H1 (cell line): ENCODE data around the gene HACD3. TPM values are rescaled to one million over a fixed set of nuclear protein-coding genes. Genes with fewer than 3 reads are reported as not detected.

Experiments
- CTCF ChIA-PET: fragments of 300-600 bp; sonication (Branson Sonifier 250); formaldehyde crosslinking; loops from one replicate; lab custom pipeline; 2021; ENCODE audit not compliant: partially characterized antibody; lab: Charles Lee
- POLR2A ChIA-PET: fragments of 300-600 bp; sonication (Branson Sonifier 250); formaldehyde crosslinking; loops from one replicate; lab custom pipeline; 2021; ENCODE audit warnings: inconsistent platforms; ENCODE audit not compliant: partially characterized antibody; lab: Charles Lee
- DNase-seq, 2 experiments: peaks; one replicate each; pipeline versions ENCODE4 v3.0.0 to v3.0.0-alpha.2; 2010 to 2022; ENCODE audit warnings: low spot score in 2 of 2, low read depth in 1 of 2, mixed read lengths in 1 of 2
- FAIRE-seq: peaks from 2 replicates; lab custom pipeline; 2011; peaks lifted over from hg19 to GRCh38; lab: Jason Lieb, UNC
- H2AFZ ChIP-seq: 2 replicates; pipeline ENCODE4 v1.8.1; 2012; ENCODE audit warnings: low read length, inconsistent platforms
- H2AK5ac ChIP-seq: 2 replicates; pipeline ENCODE4 v1.6.1; 2013; ENCODE audit warnings: low read depth, low read length
- H2BK120ac ChIP-seq: replicated peaks from 2 replicates; pipeline ENCODE3; 2013; ENCODE audit warnings: low read depth, low read length, inconsistent platforms
- H2BK12ac ChIP-seq: 2 replicates; pipeline ENCODE4 v1.6.1; 2013; ENCODE audit warnings: low read depth, low read length
- H2BK15ac ChIP-seq: 2 replicates; pipeline ENCODE4 v1.6.1; 2013; ENCODE audit warnings: low read length
- H2BK20ac ChIP-seq: 2 replicates; pipeline ENCODE4 v1.6.1; 2013; ENCODE audit warnings: low read length
- H2BK5ac ChIP-seq: 2 replicates; pipeline ENCODE4 v1.6.1; 2013; ENCODE audit warnings: low read depth, low read length
- H3K14ac ChIP-seq: 2 replicates; pipeline ENCODE4 v1.6.1; 2013; ENCODE audit warnings: inconsistent platforms; ENCODE audit not compliant: insufficient read length
- H3K18ac ChIP-seq: 2 replicates; pipeline ENCODE4 v1.6.1; 2013; ENCODE audit warnings: low read length; ENCODE audit errors: extremely low read depth
- H3K23ac ChIP-seq: 2 replicates; pipeline ENCODE4 v1.6.1; 2013; ENCODE audit warnings: inconsistent platforms; ENCODE audit not compliant: insufficient read length
- H3K23me2 ChIP-seq: 2 replicates; pipeline ENCODE4 v1.6.1; 2013; ENCODE audit warnings: low read depth, low read length
- H3K27ac ChIP-seq: 2 replicates; pipeline ENCODE4 v1.6.1; 2011; ENCODE audit warnings: low read depth, low read length, inconsistent platforms
- H3K27me3 ChIP-seq, 4 experiments: replicated peaks in 1 of 4; 1 replicate in 1 of 4; 2 replicates in 3 of 4; pipeline versions ENCODE4 v1.6.1 to v1.8.1; 2011 to 2013; ENCODE audit warnings: low read length in 3 of 4, mild to moderate bottlenecking in 3 of 4, inconsistent platforms in 2 of 4, mixed read lengths in 2 of 4, moderate library complexity in 1 of 4; ENCODE audit not compliant: control insufficient read depth in 3 of 4, insufficient read depth in 3 of 4; ENCODE audit errors: extremely low read depth in 1 of 4
- H3K36me3 ChIP-seq, 4 experiments: 2 replicates each; pipeline versions ENCODE4 v1.6.1 to v1.8.1; 2011 to 2013; ENCODE audit warnings: mild to moderate bottlenecking in 4 of 4, low read length in 3 of 4, moderate library complexity in 2 of 4, control low read depth in 1 of 4, inconsistent platforms in 1 of 4; ENCODE audit not compliant: insufficient read depth in 4 of 4, control insufficient read depth in 2 of 4
- H3K4ac ChIP-seq: replicated peaks from 2 replicates; pipeline ENCODE3; 2013; ENCODE audit warnings: low read length, low read depth, mixed read lengths, inconsistent platforms; ENCODE audit not compliant: insufficient read length
- H3K4me1 ChIP-seq, 4 experiments: replicated peaks in 1 of 4; 1 replicate in 1 of 4; 2 replicates in 3 of 4; pipeline versions ENCODE4 v1.6.1 to v1.8.1; 2011 to 2013; ENCODE audit warnings: low read length in 3 of 4, inconsistent platforms in 2 of 4, mixed read lengths in 1 of 4; ENCODE audit not compliant: insufficient read depth in 4 of 4, control insufficient read depth in 3 of 4
- H3K4me2 ChIP-seq, 2 experiments: 2 replicates each; pipeline versions ENCODE4 v1.6.1 to v1.8.1; 2011 to 2013; ENCODE audit warnings: low read depth in 2 of 2, low read length in 2 of 2, control low read depth in 1 of 2, inconsistent platforms in 1 of 2, mild to moderate bottlenecking in 1 of 2; ENCODE audit not compliant: insufficient read depth in 1 of 2
- H3K4me3 ChIP-seq, 4 experiments: fragments of 200-600, 300-600 bp in 1 of 4; sonication (generic), shearing (Covaris generic), sonication (Bioruptor Twin) in 1 of 4; 2 replicates each; pipeline versions ENCODE4 v1.5.1 to v1.8.1; 2011 to 2016; ENCODE audit warnings: low read length in 4 of 4, low read depth in 3 of 4, control low read depth in 2 of 4, inconsistent platforms in 2 of 4, mild to moderate bottlenecking in 2 of 4, mixed read lengths in 1 of 4, moderate library complexity in 1 of 4; ENCODE audit not compliant: insufficient read depth in 2 of 4; ENCODE audit errors: extremely low read depth in 1 of 4
- H3K56ac ChIP-seq: replicated peaks from 2 replicates; pipeline ENCODE3; 2013; ENCODE audit warnings: low read depth, mild to moderate bottlenecking, mixed read lengths, low read length, inconsistent platforms; ENCODE audit not compliant: insufficient read length
- H3K79me1 ChIP-seq: 2 replicates; pipeline ENCODE4 v1.6.1; 2013; ENCODE audit warnings: low read depth, low read length, control low read depth
- H3K79me2 ChIP-seq, 2 experiments: 2 replicates each; pipeline versions ENCODE4 v1.6.1 to v1.8.1; 2012 to 2013; ENCODE audit warnings: low read length in 2 of 2, mild to moderate bottlenecking in 2 of 2, inconsistent platforms in 1 of 2; ENCODE audit not compliant: insufficient read depth in 2 of 2, control insufficient read depth in 1 of 2
- H3K9ac ChIP-seq, 4 experiments: replicated peaks in 1 of 4; 1 replicate in 1 of 4; 2 replicates in 3 of 4; pipeline versions ENCODE4 v1.6.1 to v1.8.1; 2011 to 2013; ENCODE audit warnings: low read depth in 3 of 4, low read length in 3 of 4, control low read depth in 2 of 4, mild to moderate bottlenecking in 2 of 4, moderate library complexity in 2 of 4, inconsistent platforms in 1 of 4; ENCODE audit errors: extremely low read depth in 1 of 4
- H3K9me3 ChIP-seq, 2 experiments: 2 replicates each; pipeline versions ENCODE4 v1.6.1 to v1.8.1; 2012 to 2013; ENCODE audit warnings: mild to moderate bottlenecking in 2 of 2, moderate library complexity in 2 of 2, control low read depth in 1 of 2, inconsistent platforms in 1 of 2, low read depth in 1 of 2, low read length in 1 of 2, mixed read lengths in 1 of 2; ENCODE audit not compliant: insufficient read depth in 2 of 2
- H4K20me1 ChIP-seq, 2 experiments: replicated peaks in 1 of 2; 2 replicates each; pipeline versions ENCODE3 to v1.8.1; 2011 to 2013; ENCODE audit warnings: inconsistent platforms in 2 of 2, low read length in 2 of 2, mild to moderate bottlenecking in 1 of 2; ENCODE audit not compliant: insufficient read depth in 2 of 2, control insufficient read depth in 1 of 2
- H4K5ac ChIP-seq: 2 replicates; pipeline ENCODE4 v1.6.1; 2013; ENCODE audit warnings: low read length, low read depth, mixed read lengths, inconsistent platforms; ENCODE audit not compliant: insufficient read length
- H4K8ac ChIP-seq: 2 replicates; pipeline ENCODE4 v1.8.0; 2013; ENCODE audit warnings: mild to moderate bottlenecking, moderate library complexity, low read length, inconsistent platforms; ENCODE audit not compliant: insufficient read depth; ENCODE audit errors: extremely low read depth
- H4K91ac ChIP-seq: replicated peaks from 2 replicates; pipeline ENCODE3; 2013; ENCODE audit warnings: low read length, mixed read lengths, inconsistent platforms; ENCODE audit not compliant: insufficient read length
- ATF3 ChIP-seq: IDR thresholded peaks from 2 replicates; pipeline ENCODE4 v1.6.1; 2011; ENCODE audit warnings: low read depth, mild to moderate bottlenecking, low read length; ENCODE audit not compliant: insufficient read depth
- BACH1 ChIP-seq: IDR thresholded peaks from 2 replicates; pipeline ENCODE4 v1.6.1; 2012; ENCODE audit warnings: low read length, improper control_type of control experiment
- BRCA1 ChIP-seq: IDR thresholded peaks from 2 replicates; pipeline ENCODE4 v1.6.1; 2012; ENCODE audit warnings: low read depth, low read length, improper control_type of control experiment
- EZH2 ChIP-seq: fragments of 200-600 bp; sonication (generic); IDR thresholded peaks from 2 replicates; pipeline ENCODE4 v1.7.1; 2012; ENCODE audit warnings: low read depth, mild to moderate bottlenecking, moderate library complexity, low read length, inconsistent platforms; ENCODE audit not compliant: severe bottlenecking
- JUND ChIP-seq: IDR thresholded peaks from 2 replicates; pipeline ENCODE4 v1.6.1; 2011; ENCODE audit warnings: mild to moderate bottlenecking, improper control_type of control experiment, low read length
- NRF1 ChIP-seq: IDR thresholded peaks from 2 replicates; pipeline ENCODE4 v1.6.1; 2011; ENCODE audit warnings: mild to moderate bottlenecking, low read depth, low read length, improper control_type of control experiment
- POLR2AphosphoS5 ChIP-seq: IDR thresholded peaks from 2 replicates; pipeline ENCODE4 v1.6.1; 2011; ENCODE audit warnings: low read depth, low read length
- POU5F1 ChIP-seq: IDR thresholded peaks from 2 replicates; pipeline ENCODE4 v1.6.1; 2011; ENCODE audit warnings: low read depth, mild to moderate bottlenecking, low read length, moderate library complexity
- RBBP5 ChIP-seq: IDR thresholded peaks from 2 replicates; pipeline ENCODE4 v1.7.1; 2012; ENCODE audit warnings: low read depth, mild to moderate bottlenecking, inconsistent platforms, low read length, moderate library complexity, borderline replicate concordance
- RXRA ChIP-seq: IDR thresholded peaks from 2 replicates; pipeline ENCODE4 v1.6.1; 2011; ENCODE audit warnings: low read depth, mild to moderate bottlenecking, low read length, moderate library complexity; ENCODE audit not compliant: insufficient read depth
- SAP30 ChIP-seq: fragments of 300-600 bp; sonication (generic); IDR thresholded peaks from 2 replicates; pipeline ENCODE4 v1.7.1; 2012; ENCODE audit warnings: low read length, moderate library complexity, mild to moderate bottlenecking, inconsistent platforms; ENCODE audit not compliant: insufficient read depth, insufficient replicate concordance
- TAF7 ChIP-seq: optimal IDR thresholded peaks from 2 replicates; pipeline ENCODE3; 2011; ENCODE audit warnings: low read depth, mild to moderate bottlenecking, inconsistent platforms, low read length, moderate library complexity, borderline replicate concordance
- USF2 ChIP-seq: IDR thresholded peaks from 2 replicates; pipeline ENCODE4 v1.6.1; 2011; ENCODE audit warnings: low read length, improper control_type of control experiment
- YY1 ChIP-seq: IDR thresholded peaks from 2 replicates; pipeline ENCODE4 v1.6.1; 2011; ENCODE audit warnings: low read depth, mild to moderate bottlenecking, low read length
- polyA plus RNA-seq, 7 experiments: library from polyadenylated mRNA; depleted of rRNA in 3 of 7; stranded (reverse) in 5 of 7; unstranded in 2 of 7; fragments of >200 nt in 5 of 7; fragments of 200-250 nt in 2 of 7; gene quantifications; 1 replicate in 5 of 7; 2 replicates in 1 of 7; 4 replicates in 1 of 7; pipeline versions ENCODE4 v1.2.1 to v1.2.3, GENCODE V29; 2011 to 2013; ENCODE audit warnings: missing spikeins in 2 of 7, mixed read lengths in 2 of 7
- total RNA-seq: library from RNA; stranded (reverse); fragmentation: NEBNext Ultra II Directional; extraction: Animal tissue kit (Norgen Biotek cat#: 25700); gene quantifications from 2 replicates; pipeline ENCODE4 v1.2.1, GENCODE V29; 2021

HACD3 gene
- total and polyA plus RNA-seq, 2 of the 8 experiments (the other 6 are each of a cell fraction or from before 2014, with no cell fraction given), result 78.8 to 120 TPM

- no peak overlapping the region for H4K5ac ChIP-seq
- no peaks in the 10 kb centered on the region for H3K27me3 ChIP-seq
- ChIA-PET CTCF (interaction anchor here (1.0 to 2.3 kb wide), 2 partner anchors 15 to 202 kb away, joined by 3 to 6 read pairs; no protein-coding TSS in a partner anchor), POLR2A (interaction anchor here (3.2 kb wide), 1 partner anchor 12 kb away, joined by 25 read pairs; the partner anchor contains the start of gene INTS14)
- H2BK20ac ChIP-seq, result no peak overlapping the region
- no peak overlapping the region for H2BK15ac ChIP-seq
- no peak overlapping the region for H2AK5ac ChIP-seq
- H3K79me1 ChIP-seq, result no peaks in the 10 kb centered on the region
- no peak overlapping the region for H3K18ac ChIP-seq
- no peak overlapping the region for H3K4ac ChIP-seq
- no peak overlapping the region for H2AFZ ChIP-seq
- no peak overlapping the region for H2BK120ac ChIP-seq
- no peak overlapping the region for H2BK12ac ChIP-seq
- H3K79me2 ChIP-seq, result no peaks in the 10 kb centered on the region
- no peak overlapping the region for H3K4me2 ChIP-seq
- FAIRE-seq, result no peak
- H3K23ac ChIP-seq, result no peak overlapping the region
- no peak overlapping the region for H4K8ac ChIP-seq
- no peak overlapping the region for H2BK5ac ChIP-seq
- H3K27ac ChIP-seq, result no peak overlapping the region
- no peak overlapping the region for H3K9ac ChIP-seq
- H3K14ac ChIP-seq, result no peak overlapping the region
- no peaks in the 10 kb centered on the region for H3K9me3 ChIP-seq
- H4K91ac ChIP-seq, result no peak overlapping the region
- H3K56ac ChIP-seq, result no peak overlapping the region
- peaks cover 0 to 4% (median 2%) of the 10 kb centered on the region in 4 experiments; a peak in 3 of 7 replicates for H3K4me1 ChIP-seq
- H4K20me1 ChIP-seq, result no peaks in the 10 kb centered on the region
- no peak for DNase-seq
- H3K36me3 ChIP-seq, result no peaks in the 10 kb centered on the region
- no peaks in the 10 kb centered on the region for H3K23me2 ChIP-seq
- no peak overlapping the region for H3K4me3 ChIP-seq
- TF ChIP-seq POU5F1, result no peak
- TF ChIP-seq EZH2, result no peak
- no peak for TF ChIP-seq ATF3
- no peak for TF ChIP-seq TAF7
- TF ChIP-seq BACH1, result no peak
- no peak for TF ChIP-seq SAP30
- TF ChIP-seq YY1, result no peak
- no peak for TF ChIP-seq NRF1
- no peak for TF ChIP-seq RXRA
- no peak for TF ChIP-seq POLR2AphosphoS5
- TF ChIP-seq USF2, result no peak
- no peak for TF ChIP-seq BRCA1
- TF ChIP-seq JUND, result no peak
- TF ChIP-seq RBBP5, result no peak
Observed at GRCh38 chr15:65623103-65623502, 92.8 kb downstream of the HACD3 start.
